SH-SY5Y (cell line): ENCODE data around the gene SAMM50.

Experiments used
- GATA2 ChIP-seq: IDR thresholded peaks from 2 replicates; pipeline ENCODE4 v1.6.1; 2011; ENCODE audit warnings: mild to moderate bottlenecking, low read depth, low read length
- GATA3 ChIP-seq: IDR thresholded peaks from 2 replicates; pipeline ENCODE4 v1.6.1; 2011; ENCODE audit warnings: low read depth, mild to moderate bottlenecking, low read length, moderate library complexity

The SAMM50 gene

GRCh38 chr22:43955883-43956782, 891 bp downstream of the SAMM50 start:
- TF ChIP-seq GATA2 (no peak), GATA3 (no peak)

GRCh38 chr22:43956805-43957463, 1.7 kb downstream of the SAMM50 start:
- TF ChIP-seq GATA2 (no peak), GATA3 (no peak)

DNA sequence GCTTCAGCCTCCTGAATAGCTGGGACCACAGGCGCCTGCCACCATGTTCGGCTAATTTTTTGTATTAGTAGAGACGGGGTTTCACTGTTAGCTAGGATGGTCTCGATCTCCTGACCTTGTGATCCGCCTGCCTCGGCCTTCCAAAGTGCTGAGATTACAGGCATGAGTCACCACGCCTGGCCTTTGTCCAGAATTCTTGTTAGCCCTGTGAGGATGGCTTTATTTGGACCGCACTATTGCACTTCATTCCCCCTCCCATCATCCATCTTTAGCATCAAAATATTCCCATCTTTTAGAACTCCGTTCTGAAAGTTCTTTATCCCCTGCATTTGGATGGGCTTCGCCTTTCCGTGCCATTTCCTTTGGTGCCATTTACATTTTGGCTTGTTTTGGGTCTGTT, 2.6 kb downstream of the SAMM50 start:
- TF ChIP-seq GATA3 = no peak
- TF ChIP-seq GATA2 = no peak

GRCh38 chr22:43964314-43964857, 9.1 kb downstream of the SAMM50 start:
- TF ChIP-seq GATA2 (no peak), GATA3 (no peak)

DNA sequence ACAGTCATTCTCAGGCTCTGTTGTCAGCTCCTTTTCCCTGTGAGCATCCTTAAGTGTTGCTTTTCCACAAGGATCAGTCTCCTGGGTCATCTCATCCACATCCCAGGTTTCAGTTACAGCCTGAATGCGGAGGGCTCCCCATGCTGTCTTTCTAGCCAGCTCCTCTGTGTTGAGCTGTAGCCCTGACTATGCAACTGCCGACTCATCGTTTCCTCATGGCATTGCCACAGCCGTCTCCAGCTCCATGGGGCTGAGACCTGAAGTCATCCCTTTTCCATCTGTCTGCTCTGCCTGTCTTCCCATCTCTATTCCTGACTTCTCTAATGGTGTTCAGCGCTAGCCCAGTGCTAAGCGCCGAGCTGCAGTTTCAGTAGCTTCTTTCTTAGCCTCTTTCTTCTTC, 11.8 kb downstream of the SAMM50 start:
- TF ChIP-seq GATA2 (no peak), GATA3 (no peak)

DNA sequence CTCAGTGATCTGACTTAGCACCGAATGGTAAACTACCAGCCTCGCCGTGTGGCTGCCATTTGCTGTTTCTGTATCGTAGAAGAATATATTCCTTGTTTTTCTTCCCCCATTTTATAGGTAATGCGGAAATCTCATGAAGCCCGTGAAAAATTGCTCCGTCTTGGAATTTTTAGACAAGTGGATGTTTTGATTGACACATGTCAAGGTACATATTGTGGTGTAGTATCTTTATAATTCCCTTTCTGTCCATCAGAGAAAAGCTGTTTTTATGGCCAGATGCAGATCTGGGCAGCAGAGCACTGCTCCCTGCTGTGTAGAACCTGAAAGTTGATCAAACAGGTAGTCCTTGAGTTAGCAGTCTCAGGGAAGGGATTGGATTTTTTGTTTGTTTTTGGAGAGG, 13.4 kb downstream of the SAMM50 start:
- TF ChIP-seq GATA2 = no peak

- TF ChIP-seq GATA3 (no peak), GATA2 (no peak)
These were observed 14.0 kb downstream of the SAMM50 start for GRCh38 chr22:43969021-43969878.

DNA sequence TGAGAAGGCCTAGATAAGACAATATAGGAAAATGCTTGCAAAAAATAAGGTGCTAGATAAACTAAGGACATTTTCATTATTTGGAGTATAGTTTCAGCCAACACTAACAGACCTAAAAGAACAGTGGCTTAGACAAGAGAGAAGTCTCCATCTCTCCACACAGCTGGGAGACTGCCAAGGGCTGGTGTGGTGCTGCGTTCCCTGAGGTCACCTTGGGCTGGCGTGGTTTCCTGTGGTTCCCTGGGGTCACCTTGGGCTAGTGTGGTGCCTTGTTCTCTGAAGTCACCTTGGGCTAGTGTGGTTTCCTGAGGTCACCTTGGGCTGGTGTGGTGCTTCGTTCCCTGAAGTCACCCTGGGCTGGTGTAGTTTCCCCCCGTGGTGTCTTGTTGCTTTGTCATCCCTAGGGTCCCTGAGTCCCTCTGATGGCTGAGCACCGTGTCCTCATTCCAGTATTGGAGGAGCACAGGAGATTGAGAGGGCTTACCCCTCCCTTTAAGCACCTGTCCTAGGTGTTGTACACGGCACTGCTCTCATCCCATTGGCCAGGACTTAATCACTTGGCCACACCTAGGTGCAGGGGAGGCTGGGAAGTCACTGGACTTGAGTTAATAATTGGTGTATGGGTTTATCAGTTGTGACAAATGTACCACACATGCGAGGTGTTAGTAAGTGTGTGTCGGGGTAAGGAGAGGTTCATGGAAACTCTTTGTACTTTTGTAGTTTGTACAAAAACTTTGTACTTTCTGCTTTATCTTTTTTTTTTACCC, 14.9 kb downstream of the SAMM50 start:
- TF ChIP-seq GATA3 (no peak), GATA2 (no peak)

DNA sequence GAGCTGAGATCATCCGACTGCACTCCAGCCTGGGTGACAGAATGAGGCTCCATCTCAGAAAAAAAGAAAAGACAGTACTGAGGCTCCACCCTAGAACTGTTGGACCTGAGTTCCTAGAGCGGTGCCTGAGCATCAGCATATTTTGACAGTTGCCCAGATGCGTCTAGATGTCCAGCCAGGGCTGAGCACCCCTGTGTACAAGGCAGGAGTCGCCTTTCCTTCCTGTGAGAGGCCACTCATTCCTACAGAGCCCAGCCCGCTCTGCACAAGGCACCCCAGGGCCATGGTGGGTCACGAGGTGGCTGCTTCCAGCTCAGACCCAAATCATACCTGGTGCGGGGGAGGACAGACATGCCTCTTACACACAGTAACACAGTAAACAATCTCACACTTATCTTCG, 15.9 kb downstream of the SAMM50 start:
- no peak for TF ChIP-seq GATA3
- no peak for TF ChIP-seq GATA2

DNA sequence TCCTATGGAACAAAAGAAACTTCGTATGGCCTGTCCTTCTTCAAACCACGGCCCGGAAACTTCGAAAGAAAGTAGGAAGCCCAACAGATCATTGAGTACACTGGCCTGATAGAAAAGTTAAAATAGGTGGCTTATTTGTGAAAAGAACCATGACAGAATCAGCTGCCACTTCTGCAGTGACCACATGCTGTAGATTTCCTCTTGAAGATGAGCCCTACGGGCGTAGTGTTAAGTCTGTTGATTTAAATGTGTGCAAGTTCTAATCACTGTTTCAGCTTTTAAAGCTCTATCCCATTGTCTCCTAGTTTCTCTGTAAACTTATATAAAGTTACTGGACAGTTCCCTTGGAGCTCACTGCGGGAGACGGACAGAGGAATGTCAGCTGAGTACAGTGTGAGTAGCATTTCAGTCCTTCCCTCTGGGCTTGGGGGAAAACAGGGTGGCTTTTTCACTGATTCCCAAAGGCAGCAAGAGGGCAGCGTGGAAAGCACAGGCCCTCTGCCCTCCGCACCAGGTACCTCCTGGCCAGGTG, 17.8 kb downstream of the SAMM50 start:
- no peak for TF ChIP-seq GATA3
- no peak for TF ChIP-seq GATA2

- TF ChIP-seq GATA2 (no peak), GATA3 (no peak)
These were observed 18.8 kb downstream of the SAMM50 start for GRCh38 chr22:43974028-43974545.

- no peak for TF ChIP-seq GATA3
- no peak for TF ChIP-seq GATA2
These were observed 19.8 kb downstream of the SAMM50 start for GRCh38 chr22:43975041-43975440.
